ENCODE measurements around the gene CCNB2.

GRCh38 chr15:59140422-59141226, 35.7 kb downstream of the CCNB2 start:
- TF ChIP-seq, protein P1, sequence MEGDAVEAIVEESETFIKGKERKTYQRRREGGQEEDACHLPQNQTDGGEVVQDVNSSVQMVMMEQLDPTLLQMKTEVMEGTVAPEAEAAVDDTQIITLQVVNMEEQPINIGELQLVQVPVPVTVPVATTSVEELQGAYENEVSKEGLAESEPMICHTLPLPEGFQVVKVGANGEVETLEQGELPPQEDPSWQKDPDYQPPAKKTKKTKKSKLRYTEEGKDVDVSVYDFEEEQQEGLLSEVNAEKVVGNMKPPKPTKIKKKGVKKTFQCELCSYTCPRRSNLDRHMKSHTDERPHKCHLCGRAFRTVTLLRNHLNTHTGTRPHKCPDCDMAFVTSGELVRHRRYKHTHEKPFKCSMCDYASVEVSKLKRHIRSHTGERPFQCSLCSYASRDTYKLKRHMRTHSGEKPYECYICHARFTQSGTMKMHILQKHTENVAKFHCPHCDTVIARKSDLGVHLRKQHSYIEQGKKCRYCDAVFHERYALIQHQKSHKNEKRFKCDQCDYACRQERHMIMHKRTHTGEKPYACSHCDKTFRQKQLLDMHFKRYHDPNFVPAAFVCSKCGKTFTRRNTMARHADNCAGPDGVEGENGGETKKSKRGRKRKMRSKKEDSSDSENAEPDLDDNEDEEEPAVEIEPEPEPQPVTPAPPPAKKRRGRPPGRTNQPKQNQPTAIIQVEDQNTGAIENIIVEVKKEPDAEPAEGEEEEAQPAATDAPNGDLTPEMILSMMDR (conservative IDR thresholded peaks at IDR 0.05; ENCODE audit: low read length) = no peak
- no peak for TF ChIP-seq EZH2phosphoT487 (IDR thresholded peaks at IDR 0.05; ENCODE audit: borderline replicate concordance)

Measured in Loucy (cell line).